GM19035 (cell line): ENCODE results near the gene PTPN9.
"Not testable (repeated sequence)": the region's sequence is repeated elsewhere in the genome, so short reads cannot be mapped to it uniquely, and the experiment has no call there.

Experiments used
- ATAC-seq: cut with Tn5 transposase; IDR thresholded peaks from one replicate; pipeline ENCODE4 v1.9.1; 2021; ENCODE audit not compliant: unreplicated experiment

The PTPN9 gene

DNA sequence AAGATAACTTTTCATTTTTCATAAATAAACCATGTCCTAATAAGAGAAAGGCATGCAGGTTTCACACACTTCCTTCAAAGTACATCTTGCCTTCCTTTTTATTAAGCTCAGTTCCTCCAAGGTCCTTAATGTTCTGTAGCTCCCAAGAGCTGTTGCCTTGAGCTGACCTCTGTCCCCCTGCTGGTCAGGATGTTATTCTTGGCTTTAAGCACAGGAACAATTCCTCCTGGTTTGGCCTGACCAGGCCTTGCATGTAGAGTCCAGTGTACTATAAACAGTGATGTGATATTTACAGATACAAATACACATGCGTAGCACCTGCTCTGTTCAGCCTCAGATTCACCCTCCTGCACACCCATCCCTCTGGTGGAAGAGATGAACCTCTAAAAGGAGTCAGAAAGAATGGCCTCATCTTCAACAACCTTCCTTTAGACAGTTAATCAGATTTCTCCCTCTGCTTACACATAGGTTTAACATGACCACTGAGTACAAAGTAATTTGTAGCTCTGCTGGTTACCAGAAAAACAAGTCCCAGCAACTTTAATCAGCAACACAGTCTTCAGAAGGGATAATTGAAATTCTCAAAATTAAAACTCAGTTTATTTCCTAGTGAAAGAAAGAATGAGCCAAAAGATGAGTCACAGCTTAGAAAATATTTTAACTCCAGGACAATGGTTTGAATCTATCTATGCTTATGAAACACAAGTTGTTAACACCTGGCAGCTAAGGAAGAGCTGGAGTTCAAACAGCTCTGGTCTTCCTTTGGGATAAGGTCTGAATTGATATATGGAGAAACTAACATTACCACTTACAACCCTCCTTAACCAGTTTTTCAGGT, 46.5 kb downstream of the PTPN9 start:
- no peak for ATAC-seq

DNA sequence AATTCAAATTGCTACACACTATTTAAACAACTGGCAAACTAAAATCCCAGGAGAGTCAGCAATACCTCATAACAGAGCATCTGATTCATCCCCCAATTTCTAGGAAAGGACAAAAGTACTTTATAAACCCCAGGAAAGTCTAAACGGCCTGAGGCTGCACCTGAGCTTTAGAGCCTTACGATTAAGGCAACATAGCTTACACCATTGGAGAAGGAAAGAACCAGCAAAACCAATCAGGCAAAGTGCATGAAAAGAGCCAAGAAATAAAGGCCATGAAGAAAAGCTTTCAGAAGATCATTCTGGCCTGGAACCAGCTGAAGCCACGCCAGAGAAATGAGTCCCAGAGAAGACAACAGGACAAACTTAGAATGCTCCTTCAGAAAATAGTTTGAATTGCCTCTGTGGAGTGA, 48.1 kb downstream of the PTPN9 start:
- ATAC-seq: no peak

DNA sequence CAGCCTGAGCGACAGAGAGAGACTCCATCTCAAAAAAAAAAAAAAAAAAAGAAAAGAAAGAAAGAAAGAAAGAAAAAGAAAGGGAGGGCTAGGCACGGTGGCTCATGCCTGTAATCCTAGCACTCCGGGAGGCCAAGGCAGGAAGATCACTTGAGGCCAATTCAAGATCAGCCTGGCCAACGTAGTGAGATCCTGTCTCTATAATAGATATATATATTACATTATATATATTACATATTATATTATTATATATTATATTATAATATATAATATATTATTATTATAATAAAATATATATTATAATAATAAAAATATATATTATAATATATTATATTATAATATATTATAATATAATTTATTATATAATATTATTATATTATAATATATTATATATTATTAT, 48.9 kb downstream of the PTPN9 start:
- ATAC-seq: no peak

DNA sequence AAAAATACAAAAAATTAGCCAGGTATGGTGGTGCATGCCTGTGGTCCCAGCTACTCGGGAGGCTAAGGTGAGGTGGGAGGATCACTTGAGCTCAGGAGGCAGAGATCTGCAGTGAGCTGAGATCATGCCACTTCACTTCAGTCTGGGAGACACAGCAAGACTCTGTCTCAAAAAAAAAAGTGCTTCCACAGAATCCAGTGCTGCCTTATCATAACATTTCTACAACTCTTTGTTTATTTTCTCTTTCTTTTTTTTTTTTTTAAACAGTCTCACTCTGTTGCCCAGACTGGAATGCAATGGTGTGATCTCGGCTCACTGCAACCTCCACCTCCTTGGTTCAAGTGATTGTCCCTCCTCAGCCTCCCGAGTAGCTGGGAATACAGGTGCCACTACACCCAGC, 53.4 kb downstream of the PTPN9 start:
- not testable (repeated sequence) for ATAC-seq

DNA sequence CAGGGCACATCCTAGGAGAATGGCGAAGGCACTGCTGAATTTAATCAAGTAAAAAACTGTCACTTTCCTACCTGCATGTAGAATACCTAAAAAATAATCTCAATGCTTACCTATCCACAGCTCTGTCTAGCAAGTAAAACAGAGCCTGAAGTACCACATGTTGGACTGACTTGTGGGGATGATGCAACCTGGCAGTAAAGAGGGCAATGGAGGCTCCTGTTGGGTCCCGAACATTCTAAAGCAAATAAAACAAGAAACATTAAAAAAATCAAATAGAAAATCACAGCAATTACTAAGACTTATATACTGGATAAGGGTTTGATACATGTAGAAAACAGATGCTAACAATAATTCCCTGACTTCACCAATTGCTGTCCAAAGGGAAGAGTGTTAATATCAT, 56.1 kb downstream of the PTPN9 start:
- ATAC-seq: no peak

DNA sequence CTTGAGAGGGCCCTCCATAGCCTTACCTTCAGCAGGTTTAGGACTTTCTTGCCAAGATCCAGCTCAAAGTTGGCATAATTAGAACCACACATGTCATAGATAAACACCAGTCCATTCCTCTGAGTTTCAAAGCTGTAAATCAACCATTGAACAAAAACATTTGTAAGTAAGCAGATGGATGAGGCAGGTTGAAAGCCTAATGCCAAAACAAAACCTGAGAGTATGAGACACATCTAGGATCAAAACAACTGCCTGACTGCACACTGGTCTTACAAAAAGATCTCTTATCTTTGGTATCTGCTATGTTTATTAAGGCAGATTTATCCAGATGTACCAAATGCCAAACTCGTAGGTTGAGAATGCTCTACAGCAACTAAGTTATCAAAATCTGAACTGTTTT, 61.9 kb downstream of the PTPN9 start:
- no peak for ATAC-seq

DNA sequence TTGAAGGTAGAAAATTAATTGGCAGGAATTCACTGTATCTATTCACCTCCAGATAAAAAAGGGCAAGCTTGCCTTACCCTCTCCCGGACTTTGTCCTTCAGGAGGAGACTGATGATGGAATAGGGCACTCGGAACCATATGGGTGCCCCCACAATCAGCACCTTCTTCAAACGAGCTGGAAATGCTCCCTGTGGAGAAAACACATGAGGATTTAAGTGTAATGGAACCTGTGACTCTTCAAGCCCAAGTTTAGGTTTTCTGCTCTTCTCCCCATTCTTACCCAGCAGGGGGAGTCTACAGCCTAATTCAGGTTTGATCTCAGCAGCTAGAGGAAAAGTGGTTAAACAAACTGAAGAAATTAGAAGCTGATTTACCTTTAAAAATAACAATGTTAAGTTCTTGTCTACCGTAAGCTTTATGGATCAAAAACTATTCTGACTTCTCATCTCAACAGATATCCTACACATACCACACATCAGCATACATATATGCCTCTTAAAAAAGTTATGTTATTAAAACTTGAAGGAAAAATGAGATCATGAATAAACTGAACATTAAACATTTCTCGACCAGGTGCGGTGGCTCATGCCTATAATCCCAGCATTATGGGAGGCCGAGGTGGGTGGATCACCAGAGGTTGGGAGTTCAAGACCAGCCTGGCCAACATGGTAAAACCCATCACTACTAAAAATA, 70.1 kb downstream of the PTPN9 start:
- ATAC-seq: no peak

DNA sequence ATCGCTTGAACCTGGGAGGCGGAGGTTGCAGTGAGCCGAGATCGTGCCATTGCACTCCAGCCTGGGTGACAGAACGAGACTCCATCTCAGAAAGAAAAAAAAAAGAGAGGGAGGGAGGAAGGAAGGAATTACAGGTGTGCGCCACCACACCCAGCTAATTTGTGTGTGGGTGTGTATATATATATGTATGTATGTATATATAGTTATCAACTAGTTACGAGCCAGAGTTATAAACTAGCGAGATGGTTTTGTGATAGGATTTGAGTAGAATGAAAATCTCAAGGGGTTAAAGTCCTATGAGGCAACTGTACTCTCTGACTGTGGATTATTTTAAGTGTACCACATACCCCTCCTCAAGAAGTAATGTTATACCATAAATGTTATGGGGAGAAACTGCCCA, 76.8 kb downstream of the PTPN9 start:
- ATAC-seq: no peak

DNA sequence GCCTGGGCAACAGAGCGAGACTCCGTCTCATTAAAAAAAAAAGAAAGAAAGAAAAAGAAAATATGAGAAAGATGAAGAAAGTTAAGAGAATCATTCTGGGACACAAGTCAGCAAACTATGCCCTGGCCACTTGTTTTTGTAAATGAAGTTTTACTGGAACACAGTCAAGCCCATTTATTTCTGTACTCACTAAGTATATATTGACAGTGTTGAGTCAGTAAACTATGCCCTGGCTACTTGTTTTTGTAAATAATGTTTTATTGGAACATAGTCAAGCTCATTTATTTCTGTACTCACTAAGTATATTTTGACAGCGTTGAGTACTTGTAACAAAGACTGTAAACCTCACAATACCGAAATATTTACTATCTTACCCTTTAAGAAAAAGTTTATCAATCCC, 85.4 kb downstream of the PTPN9 start:
- ATAC-seq: no peak

DNA sequence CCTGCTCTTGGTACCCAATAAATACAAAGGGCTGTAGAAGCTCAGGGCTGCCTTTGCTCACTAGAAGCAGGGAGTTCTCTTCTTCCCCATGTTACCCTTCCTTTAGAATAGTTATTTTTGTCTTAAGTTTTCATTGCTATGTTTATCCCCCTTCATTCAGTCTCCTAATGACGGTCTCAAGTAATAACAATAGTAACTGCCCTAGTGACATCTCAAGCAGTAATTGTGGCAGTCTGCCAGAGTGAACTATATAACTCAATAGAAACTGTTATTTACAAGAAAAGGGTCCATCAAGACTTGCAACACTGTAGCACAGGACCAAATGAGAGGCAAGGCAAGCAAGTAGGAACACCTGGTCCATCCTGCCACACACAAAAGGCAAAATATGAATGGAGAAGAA, 95.2 kb downstream of the PTPN9 start:
- ATAC-seq: no peak

DNA sequence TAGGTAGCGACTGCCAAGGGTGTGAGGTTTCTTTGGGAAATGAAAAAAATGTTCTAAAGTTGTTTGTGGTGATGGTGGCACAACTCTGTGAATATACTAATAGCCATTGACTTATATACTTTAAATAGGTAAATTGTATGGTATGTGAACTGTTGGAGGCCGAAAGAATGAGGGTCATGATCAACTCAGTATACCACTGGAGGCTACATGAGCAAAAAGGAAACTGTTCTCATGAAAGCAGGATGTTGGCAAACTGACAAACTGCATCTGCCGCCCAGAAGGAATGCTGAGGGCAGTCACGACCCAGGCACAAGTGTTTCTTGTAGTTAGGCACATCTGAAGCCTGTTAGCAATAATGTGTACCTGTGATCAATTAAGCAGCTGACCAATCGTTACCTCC, 95.6 kb downstream of the PTPN9 start:
- not testable (repeated sequence) for ATAC-seq

DNA sequence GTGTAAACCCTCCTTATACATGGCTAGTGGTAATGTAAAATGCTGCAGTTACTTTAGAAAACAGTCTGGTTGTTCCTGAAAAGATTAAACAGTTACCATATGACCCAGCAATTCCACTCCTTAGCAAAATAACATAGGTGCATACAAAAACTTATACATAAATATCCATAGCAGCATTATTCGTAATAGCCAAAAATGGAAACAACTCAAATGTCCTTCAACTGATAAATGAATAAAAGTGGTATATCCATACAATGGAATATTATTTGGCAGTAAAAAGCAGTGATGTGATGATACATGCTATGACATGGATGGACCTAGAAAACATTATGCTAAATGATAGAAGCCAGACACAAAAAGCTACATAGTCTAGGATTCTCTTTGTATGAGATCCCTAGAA, 96.0 kb downstream of the PTPN9 start:
- ATAC-seq: no peak

DNA sequence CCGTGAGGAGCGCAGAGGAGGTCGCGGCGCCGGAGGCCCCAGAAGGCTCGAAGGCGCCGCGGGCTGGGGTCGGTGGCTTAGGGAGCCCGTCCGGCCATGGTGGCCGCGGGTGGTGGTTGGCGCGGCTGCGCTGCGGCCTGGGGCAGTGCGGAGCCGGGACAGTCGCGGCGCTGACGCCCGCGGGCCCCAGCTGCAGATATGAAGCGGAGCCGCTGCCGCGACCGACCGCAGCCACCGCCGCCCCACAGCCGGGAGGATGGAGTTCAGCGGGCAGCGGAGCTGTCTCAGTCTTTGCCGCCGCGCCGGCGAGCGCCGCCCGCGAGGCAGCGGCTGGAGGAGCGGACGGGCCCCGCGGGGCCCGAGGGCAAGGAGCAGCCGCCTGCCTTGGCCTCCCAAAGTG, 98.7 kb downstream of the PTPN9 start:
- not testable (repeated sequence) for ATAC-seq

DNA sequence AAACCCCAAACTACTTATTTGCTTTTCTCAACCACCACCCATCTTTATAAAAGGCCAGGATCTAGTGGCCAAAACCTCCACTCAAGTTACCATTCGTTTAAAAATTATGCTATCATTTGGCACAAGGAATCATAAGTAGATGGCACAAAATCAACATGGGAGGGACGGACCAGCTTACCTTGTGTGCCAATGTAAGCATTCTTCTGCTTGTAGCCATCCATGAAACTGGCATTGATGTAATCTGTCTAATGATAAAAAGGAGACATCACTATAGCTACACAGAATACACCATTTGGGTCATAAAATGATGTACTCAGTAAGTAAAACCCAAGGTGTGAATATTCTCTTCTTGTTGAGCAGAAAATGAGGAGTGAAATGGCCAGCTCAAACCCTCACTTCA, 99.4 kb downstream of the PTPN9 start:
- no peak for ATAC-seq

DNA sequence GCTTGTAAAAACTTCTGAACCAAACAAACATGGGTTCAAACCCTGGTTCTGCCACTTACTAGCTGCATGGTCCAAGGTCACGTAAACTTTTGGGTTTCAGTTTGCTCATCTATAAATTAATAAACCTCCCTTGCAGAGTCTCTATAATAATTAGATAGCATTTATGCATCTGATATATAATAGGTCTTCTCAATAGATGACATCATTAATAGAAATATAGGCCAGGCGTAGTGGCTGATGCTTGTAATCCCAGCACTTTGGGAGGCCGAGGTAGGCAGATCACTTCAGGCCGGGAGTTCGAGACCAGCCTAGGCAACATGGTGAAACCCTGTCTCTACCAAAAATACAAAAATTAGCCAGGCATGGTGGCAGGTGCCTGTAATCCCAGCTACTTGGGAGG, 102.0 kb downstream of the PTPN9 start:
- ATAC-seq: not testable (repeated sequence)

DNA sequence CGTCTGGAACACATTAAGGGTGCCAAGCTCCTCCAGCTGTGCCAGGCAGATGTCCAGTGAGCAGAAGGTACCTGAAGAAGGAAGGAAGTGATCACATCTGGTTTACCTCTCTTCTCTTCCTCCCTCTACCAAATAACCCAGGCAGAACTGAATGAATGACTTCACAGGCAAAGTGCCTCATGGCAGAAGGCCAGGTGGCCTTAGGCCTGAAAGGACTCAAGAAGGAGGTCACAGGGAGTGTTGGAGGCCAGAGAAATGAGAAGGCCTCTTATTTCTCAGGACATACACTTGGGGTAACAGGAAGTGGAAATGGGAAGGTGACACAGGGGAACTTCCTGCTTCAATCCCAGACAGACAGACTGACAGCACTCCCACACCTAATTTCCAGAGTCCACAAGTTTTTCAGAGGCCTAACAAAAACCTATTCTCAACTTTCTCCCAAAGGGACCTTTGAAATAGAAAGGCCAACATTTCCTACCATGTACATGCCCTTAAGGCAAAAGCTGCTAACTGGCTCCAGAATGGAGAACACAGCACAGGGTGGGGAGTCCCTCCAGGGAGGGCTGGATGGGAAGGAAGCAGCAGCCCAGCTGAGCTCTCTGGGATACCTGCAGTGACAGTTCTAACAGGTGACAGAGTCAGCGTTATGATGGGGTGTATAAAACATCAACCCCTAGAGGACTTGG, 110.1 kb downstream of the PTPN9 start:
- ATAC-seq: no peak

DNA sequence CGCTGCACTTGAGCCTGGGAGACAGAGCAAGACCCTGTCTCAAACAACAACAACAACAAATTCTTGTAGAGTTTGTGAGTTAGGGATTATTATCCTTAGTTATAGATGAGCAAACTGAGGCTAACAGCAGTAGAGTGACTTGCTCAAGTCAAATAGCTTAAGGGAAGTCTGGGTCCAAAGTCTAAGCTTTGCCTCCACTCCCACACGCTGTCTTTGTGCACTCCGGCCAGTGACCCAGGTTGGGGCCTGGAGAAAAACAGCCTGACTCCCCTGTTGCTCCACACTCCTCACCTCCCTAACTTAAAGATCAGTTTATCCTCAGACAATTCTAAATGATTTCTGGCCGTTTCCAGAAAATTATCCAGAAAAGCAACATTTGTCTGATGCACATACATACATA, 118.5 kb downstream of the PTPN9 start:
- no peak for ATAC-seq

DNA sequence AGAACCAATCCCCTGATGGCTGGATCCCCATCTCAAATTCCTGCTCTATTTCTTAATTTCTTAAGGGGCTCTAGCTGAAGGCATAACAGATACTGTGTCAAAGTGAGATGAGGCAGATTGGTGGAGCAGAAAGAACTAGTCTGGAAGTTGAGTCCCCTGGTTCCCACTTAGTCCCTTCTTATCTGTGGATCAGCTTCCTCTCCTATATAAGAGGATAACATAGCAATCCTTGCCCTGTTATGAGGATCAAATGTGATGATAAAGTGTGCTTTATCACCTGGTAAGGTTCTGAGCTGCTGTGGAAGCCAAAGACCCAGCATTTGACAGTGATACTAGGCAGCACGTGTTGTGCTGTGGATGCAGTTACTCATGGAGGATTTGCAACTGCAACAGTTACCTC, 119.5 kb downstream of the PTPN9 start:
- no peak for ATAC-seq

DNA sequence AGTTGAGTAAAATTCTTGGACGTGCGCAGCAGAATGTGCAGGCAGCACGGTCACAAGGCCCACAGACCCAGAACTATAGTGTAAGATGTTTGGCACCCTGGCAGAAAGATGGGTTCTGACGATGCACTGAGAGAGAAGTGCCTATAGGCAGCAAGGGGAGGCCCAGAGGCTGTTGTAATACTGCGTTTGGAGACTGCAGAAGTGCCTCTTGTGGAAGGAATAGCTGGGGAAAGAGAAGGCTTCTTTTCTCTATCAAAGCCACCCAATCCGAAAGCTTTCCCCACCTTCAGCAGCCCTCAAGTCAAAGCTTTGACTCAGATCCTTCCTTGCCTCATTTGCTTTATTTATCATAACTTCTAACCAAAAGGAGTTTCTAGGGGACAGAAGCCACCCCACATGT, 122.4 kb downstream of the PTPN9 start:
- no peak for ATAC-seq

DNA sequence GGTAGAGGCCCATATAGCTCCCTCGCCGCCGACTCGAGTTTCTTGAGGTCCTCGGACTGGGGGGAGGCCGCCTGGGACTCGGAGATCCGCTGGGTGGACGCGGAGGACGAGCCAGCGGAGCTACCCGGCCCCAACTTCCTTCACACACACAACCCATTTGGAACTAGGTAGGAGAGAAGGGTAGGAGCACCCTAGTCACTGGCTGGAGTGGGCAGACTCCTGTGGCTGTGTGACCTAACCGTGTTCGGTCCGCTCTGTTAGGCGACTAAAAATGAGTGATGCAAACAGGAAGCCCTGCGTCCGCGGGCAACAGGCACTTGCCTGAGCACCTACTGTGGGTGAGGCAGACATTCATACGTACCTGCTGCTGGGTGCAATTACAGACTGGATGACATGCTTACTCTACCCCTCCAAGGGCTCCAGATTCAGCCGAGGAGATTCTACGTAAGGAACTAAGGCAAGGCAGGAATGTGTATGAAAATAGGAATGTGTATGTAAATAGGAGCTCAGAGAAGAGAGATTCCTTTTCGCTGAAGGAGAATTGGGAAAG, 123.1 kb downstream of the PTPN9 start:
- no peak for ATAC-seq

DNA sequence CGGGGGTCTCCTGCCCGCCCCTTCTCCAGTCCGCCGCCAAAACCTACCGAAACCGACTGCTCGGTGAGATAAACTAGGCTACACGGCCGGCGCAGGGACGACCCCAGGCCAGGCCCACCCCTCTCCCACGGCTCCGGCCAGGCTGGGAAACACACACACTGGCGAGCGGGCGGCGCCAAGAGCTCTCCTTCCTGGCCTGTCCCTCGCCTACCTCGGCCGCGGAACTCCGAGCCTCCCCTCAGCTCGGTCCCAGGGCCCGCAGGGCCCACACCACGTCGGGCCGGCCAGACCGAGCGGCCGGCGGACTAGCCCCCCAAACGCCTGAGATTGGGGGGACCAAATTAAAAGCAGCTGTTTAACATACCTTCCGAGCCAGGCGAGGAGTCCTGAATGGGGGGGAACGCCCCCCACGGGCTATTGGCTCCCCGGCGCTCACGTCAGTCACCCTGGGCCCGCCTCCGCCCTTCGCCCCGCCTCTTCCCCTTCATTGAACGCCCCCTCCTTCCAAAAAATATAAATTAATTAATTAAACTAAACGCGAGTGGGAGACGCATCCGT, 123.6 kb downstream of the PTPN9 start:
- ATAC-seq: no peak
